GM12874 (cell line): ENCODE measurements around the gene QTRT2.

Source experiments
- CTCF ChIP-seq: IDR thresholded peaks from 2 replicates; pipeline ENCODE4 v1.5.1; 2011; ENCODE audit warnings: low read depth, mild to moderate bottlenecking, control low read depth, low read length, moderate library complexity; ENCODE audit not compliant: insufficient read depth

QTRT2 gene

GRCh38 chr3:114122027-114122709 is 65.6 kb downstream of the QTRT2 start:
- TF ChIP-seq CTCF: no peak

- TF ChIP-seq CTCF: no peak
Observed at GRCh38 chr3:114126461-114126860, 69.9 kb downstream of the QTRT2 start.

GRCh38 chr3:114127517-114127916 is 71.0 kb downstream of the QTRT2 start:
- no peak for TF ChIP-seq CTCF

GRCh38 chr3:114128231-114128630 is 71.7 kb downstream of the QTRT2 start:
- no peak for TF ChIP-seq CTCF

- TF ChIP-seq CTCF: no peak
Observed at GRCh38 chr3:114128826-114129225, 72.3 kb downstream of the QTRT2 start.

- TF ChIP-seq CTCF: no peak
Observed at GRCh38 chr3:114132500-114132899, 76.0 kb downstream of the QTRT2 start.

- no peak for TF ChIP-seq CTCF
Observed at GRCh38 chr3:114133947-114134346, 77.4 kb downstream of the QTRT2 start.
